WERI-Rb-1 (cell line): ENCODE results near the gene ARHGAP10.

Experiments used
- DNase-seq: peaks from one replicate; pipeline ENCODE4 v3.0.0-alpha.2; 2020
- H3K27ac ChIP-seq: fragments of 250-450 bp; sonication (Bioruptor Pico); 2 replicates; pipeline ENCODE4 v1.5.1; 2020; ENCODE audit warnings: mild to moderate bottlenecking, moderate library complexity
- H3K27me3 ChIP-seq: fragments of 250-450 bp; sonication (Bioruptor Pico); 2 replicates; pipeline ENCODE4 v1.5.1; 2021; ENCODE audit warnings: mild to moderate bottlenecking, low read depth, moderate library complexity; ENCODE audit not compliant: insufficient read depth, severe bottlenecking
- H3K36me3 ChIP-seq: fragments of 250-450 bp; sonication (Bioruptor Pico); 2 replicates; pipeline ENCODE4 v1.5.1; 2020; ENCODE audit warnings: mild to moderate bottlenecking, moderate library complexity
- H3K4me3 ChIP-seq: 2 replicates; pipeline ENCODE4 v1.5.1; 2011; ENCODE audit warnings: low read depth, mild to moderate bottlenecking, control low read depth, low read length
- H3K9me3 ChIP-seq: fragments of 250-450 bp; sonication (Bioruptor Pico); 2 replicates; pipeline ENCODE4 v1.5.1; 2021; ENCODE audit warnings: mild to moderate bottlenecking, moderate library complexity; ENCODE audit not compliant: severe bottlenecking
- TF ChIP-seq, protein P1 (sequence below): IDR thresholded peaks from 2 replicates; pipeline ENCODE4 v1.5.1; 2011; ENCODE audit warnings: low read depth, mild to moderate bottlenecking, control low read depth, inconsistent platforms, low read length

ARHGAP10 gene

DNA sequence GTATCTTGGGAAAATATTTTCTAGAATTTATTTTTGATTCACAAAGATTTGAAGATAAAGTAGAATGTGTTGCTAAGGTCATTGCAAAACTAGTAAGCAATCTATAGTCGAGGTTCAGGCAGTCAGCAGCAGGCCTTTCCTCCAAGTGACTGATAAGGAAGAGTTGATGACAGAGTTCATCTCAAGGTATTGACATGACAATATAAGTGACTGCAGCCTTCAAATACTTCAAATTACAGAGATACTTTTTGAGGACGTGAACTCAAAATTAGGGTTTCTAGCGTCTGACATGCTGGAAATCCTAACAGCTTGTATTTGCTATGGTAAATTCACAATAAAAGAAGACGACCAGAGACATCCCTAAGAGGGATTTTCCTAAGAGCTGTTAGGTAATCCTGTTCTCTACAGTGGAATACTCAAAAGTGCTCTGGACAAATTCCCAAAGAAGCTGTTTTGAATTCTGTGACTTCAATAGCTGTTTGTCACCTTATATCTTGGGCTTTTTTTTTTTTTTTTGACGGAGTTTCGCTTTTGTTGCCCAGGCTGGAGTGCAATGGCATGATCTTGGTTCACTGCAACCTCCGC is 7.4 kb downstream of the ARHGAP10 start:
- DNase-seq = no peak
- H3K4me3 ChIP-seq = no peak overlapping the region
- H3K27me3 ChIP-seq = no peaks in the 10 kb centered on the region
- no peaks in the 10 kb centered on the region for H3K9me3 ChIP-seq
- TF ChIP-seq, protein P1, sequence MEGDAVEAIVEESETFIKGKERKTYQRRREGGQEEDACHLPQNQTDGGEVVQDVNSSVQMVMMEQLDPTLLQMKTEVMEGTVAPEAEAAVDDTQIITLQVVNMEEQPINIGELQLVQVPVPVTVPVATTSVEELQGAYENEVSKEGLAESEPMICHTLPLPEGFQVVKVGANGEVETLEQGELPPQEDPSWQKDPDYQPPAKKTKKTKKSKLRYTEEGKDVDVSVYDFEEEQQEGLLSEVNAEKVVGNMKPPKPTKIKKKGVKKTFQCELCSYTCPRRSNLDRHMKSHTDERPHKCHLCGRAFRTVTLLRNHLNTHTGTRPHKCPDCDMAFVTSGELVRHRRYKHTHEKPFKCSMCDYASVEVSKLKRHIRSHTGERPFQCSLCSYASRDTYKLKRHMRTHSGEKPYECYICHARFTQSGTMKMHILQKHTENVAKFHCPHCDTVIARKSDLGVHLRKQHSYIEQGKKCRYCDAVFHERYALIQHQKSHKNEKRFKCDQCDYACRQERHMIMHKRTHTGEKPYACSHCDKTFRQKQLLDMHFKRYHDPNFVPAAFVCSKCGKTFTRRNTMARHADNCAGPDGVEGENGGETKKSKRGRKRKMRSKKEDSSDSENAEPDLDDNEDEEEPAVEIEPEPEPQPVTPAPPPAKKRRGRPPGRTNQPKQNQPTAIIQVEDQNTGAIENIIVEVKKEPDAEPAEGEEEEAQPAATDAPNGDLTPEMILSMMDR = no peak
- peaks cover 5% of the 10 kb centered on the region for H3K36me3 ChIP-seq
- no peak overlapping the region for H3K27ac ChIP-seq

DNA sequence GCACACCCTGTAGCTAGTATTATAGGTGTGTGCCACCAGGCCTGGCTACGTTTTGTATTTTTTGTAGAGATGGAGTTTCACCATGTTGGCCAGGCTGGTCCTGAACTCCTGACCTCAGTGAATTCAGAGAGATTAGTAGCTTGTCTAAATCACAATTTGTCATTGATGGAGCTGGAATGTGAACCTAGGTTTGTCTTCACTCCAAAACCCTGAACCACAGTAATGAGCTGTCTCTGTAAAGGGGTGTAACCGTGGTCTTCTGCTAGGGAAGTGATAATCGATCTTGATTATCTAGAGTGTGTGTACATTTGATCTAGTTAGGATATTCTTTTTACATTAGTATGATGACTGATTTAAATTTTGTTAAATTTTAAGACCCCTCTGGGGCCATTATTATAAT is 8.3 kb downstream of the ARHGAP10 start:
- DNase-seq = no peak
- no peak overlapping the region for H3K27ac ChIP-seq
- peaks cover 5% of the 10 kb centered on the region for H3K36me3 ChIP-seq
- no peaks in the 10 kb centered on the region for H3K9me3 ChIP-seq
- TF ChIP-seq, protein P1 = no peak
- H3K4me3 ChIP-seq = no peak overlapping the region
- no peaks in the 10 kb centered on the region for H3K27me3 ChIP-seq

DNA sequence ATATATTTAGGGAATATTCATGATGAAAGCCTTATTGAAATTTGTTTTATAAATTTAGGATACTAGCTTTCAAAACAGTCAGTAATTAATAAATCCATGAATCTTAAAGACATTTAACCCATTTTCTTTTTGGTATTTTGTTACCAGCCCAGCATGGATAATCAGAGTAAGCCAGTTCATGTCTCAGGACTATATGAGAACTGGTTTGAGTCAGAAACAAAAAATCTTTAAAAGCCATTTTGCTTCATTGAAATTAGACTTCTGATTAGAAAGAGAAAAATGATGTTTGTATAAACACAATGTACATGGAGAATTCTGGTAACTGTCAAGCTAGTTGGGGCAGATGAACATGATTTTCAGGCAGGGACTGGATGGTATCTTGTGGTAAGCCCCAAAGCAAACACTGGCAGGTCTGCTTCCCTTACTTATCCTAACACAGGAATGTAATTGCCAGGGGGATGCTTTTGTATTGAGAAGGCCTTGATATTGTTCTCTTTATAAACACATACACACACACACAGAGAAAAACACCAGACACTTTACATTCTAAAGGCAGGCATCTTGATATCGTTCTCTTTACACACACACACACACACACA is 9.4 kb downstream of the ARHGAP10 start:
- DNase-seq = no peak
- peaks cover 5% of the 10 kb centered on the region for H3K36me3 ChIP-seq
- H3K9me3 ChIP-seq = no peaks in the 10 kb centered on the region
- TF ChIP-seq, protein P1 = no peak
- no peak overlapping the region for H3K27ac ChIP-seq
- H3K4me3 ChIP-seq = no peak overlapping the region
- H3K27me3 ChIP-seq = no peaks in the 10 kb centered on the region

GRCh38 chr4:147747787-147748454 is 16.0 kb downstream of the ARHGAP10 start:
- H3K9me3 ChIP-seq = no peaks in the 10 kb centered on the region
- no peak overlapping the region for H3K4me3 ChIP-seq
- DNase-seq = no peak
- H3K36me3 ChIP-seq = peaks cover 29% of the 10 kb centered on the region
- TF ChIP-seq, protein P1 = no peak
- H3K27me3 ChIP-seq = no peaks in the 10 kb centered on the region
- H3K27ac ChIP-seq = no peak overlapping the region

DNA sequence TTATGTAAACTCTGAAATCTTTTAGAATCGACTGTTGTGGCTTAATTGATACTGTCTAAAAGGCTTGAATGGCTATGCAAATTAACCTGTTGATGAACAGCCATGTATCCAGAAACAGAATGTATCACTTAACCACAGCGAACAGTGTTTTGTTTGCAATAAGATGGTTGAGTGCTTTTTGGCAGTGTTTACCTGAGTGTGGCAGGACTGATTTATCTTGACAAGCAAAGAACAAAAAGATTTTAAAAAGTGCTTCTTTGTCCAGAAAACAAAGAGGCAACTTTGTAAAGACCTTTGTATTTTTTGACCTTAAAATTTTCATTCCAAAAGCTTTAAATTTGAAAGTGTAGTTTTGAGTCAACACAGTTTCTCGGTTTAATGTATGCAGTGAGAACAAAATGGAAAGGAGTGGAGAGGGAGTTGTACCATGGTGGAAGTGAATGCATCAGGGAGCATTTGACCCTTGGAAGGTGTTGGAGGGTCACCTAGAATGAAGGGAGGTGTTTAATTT is 18.0 kb downstream of the ARHGAP10 start:
- TF ChIP-seq, protein P1 = no peak
- H3K36me3 ChIP-seq = peaks cover 28% of the 10 kb centered on the region
- H3K27ac ChIP-seq = no peak overlapping the region
- DNase-seq = no peak
- H3K27me3 ChIP-seq = no peaks in the 10 kb centered on the region
- no peaks in the 10 kb centered on the region for H3K9me3 ChIP-seq
- no peak overlapping the region for H3K4me3 ChIP-seq
